Pulmonary artery endothelial cell (primary cell): ENCODE data around the gene IQGAP2. TPM values are rescaled to one million over a fixed set of nuclear protein-coding genes. Genes with fewer than 3 reads are reported as not detected.
"Not testable (repeated sequence)": the region's sequence is repeated elsewhere in the genome, so short reads cannot be mapped to it uniquely, and the experiment has no call there.

Experiments
- DNase-seq: peaks from one replicate; pipeline ENCODE4 v3.0.0-alpha.2; 2011; ENCODE audit warnings: low read depth, low spot score
- total RNA-seq: library from RNA; depleted of rRNA; stranded (reverse); fragments of >200 nt; gene quantifications from 2 replicates; pipeline ENCODE4 v1.2.3, GENCODE V29; 2014

The IQGAP2 gene
- total RNA-seq, 1 donor from 2014 or later, result 4.4 TPM

- no peak for DNase-seq
These were observed 239.4 kb downstream of the IQGAP2 start for GRCh38 chr5:76642390-76643040.

GRCh38 chr5:76643371-76643770 lies 240.3 kb downstream of the IQGAP2 start:
- DNase-seq, result no peak

GRCh38 chr5:76649140-76649539 lies 246.1 kb downstream of the IQGAP2 start:
- DNase-seq, result no peak

- DNase-seq, result no peak
These were observed 249.8 kb downstream of the IQGAP2 start for GRCh38 chr5:76652809-76653414.

- DNase-seq, result no peak
These were observed 254.0 kb downstream of the IQGAP2 start for GRCh38 chr5:76657091-76657490.

- peak; percentile 91 for DNase-seq
These were observed 254.7 kb downstream of the IQGAP2 start for GRCh38 chr5:76657683-76658311.

- no peak for DNase-seq
These were observed 257.3 kb downstream of the IQGAP2 start for GRCh38 chr5:76660360-76660759.

- DNase-seq, result no peak
These were observed 259.4 kb downstream of the IQGAP2 start for GRCh38 chr5:76662521-76662920.

GRCh38 chr5:76663573-76663972 lies 260.5 kb downstream of the IQGAP2 start:
- no peak for DNase-seq

GRCh38 chr5:76664079-76664478 lies 261.0 kb downstream of the IQGAP2 start:
- DNase-seq, result no peak

GRCh38 chr5:76667495-76667894 lies 264.4 kb downstream of the IQGAP2 start:
- DNase-seq, result no peak

GRCh38 chr5:76669245-76669644 lies 266.2 kb downstream of the IQGAP2 start:
- no peak for DNase-seq

GRCh38 chr5:76670508-76670907 lies 267.4 kb downstream of the IQGAP2 start:
- DNase-seq, result no peak

GRCh38 chr5:76672242-76672641 lies 269.2 kb downstream of the IQGAP2 start:
- DNase-seq, result no peak

- DNase-seq, result no peak
These were observed 270.0 kb downstream of the IQGAP2 start for GRCh38 chr5:76673125-76673524.

GRCh38 chr5:76674330-76675066 lies 271.4 kb downstream of the IQGAP2 start:
- DNase-seq, result no peak

- no peak for DNase-seq
These were observed 272.3 kb downstream of the IQGAP2 start for GRCh38 chr5:76675364-76675763.

- DNase-seq, result no peak
These were observed 274.9 kb downstream of the IQGAP2 start for GRCh38 chr5:76677849-76678472.

GRCh38 chr5:76679231-76679630 lies 276.1 kb downstream of the IQGAP2 start:
- no peak for DNase-seq

- not testable (repeated sequence) for DNase-seq
These were observed 277.7 kb downstream of the IQGAP2 start for GRCh38 chr5:76680826-76681225.

GRCh38 chr5:76681287-76681686 lies 278.2 kb downstream of the IQGAP2 start:
- DNase-seq, result no peak

- DNase-seq, result no peak
These were observed 279.3 kb downstream of the IQGAP2 start for GRCh38 chr5:76682387-76682786.
